ENCODE data around the gene CRLF1. TPM values are rescaled to one million over a fixed set of nuclear protein-coding genes. Genes with fewer than 3 reads are reported as not detected.

CRLF1 gene
- total and polyA plus RNA-seq, 2 of the 8 experiments (the other 6 are each of a cell fraction or from before 2014, with no cell fraction given) = 7.2 to 10.3 TPM

DNA sequence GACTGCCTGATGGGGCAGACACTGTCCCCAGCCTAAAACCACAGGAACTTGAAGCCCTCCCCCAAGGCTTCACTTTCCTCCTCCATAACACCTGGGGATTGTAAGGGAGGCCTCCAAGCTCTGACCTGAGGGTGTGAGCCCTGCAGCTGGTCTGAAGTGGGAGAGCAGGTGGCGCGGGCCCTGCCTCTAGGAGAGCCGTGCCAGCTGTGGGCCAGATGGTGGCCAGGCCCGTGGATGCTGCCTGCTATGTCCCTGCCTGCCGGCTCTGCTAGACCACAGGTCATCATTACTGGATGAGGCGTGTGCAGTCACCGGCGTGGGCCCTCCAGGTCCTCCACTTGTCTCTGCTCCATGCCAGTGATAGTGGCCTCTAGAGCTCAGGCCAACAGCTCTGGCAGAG, 26.7 kb upstream of the CRLF1 start (continued):
- TF ChIP-seq GTF2F1 (IDR thresholded peaks at IDR 0.05; ENCODE audit: borderline replicate concordance, low read depth, low read length) (no peak), EP300 (IDR thresholded peaks at IDR 0.05; ENCODE audit: borderline replicate concordance in 1 of 2, low read depth in 2 of 2, low read length in 2 of 2) (no peak)

Data from H1 (cell line).